Pulmonary artery endothelial cell (primary cell): ENCODE data around the gene CNN3. TPM values are rescaled to one million over a fixed set of nuclear protein-coding genes. Genes with fewer than 3 reads are reported as not detected.

Experiments
- DNase-seq: peaks from one replicate; pipeline ENCODE4 v3.0.0-alpha.2; 2011; ENCODE audit warnings: low read depth, low spot score
- total RNA-seq: library from RNA; depleted of rRNA; stranded (reverse); fragments of >200 nt; gene quantifications from 2 replicates; pipeline ENCODE4 v1.2.3, GENCODE V29; 2014

CNN3 gene
- total RNA-seq, 1 donor from 2014 or later = 334 TPM

DNA sequence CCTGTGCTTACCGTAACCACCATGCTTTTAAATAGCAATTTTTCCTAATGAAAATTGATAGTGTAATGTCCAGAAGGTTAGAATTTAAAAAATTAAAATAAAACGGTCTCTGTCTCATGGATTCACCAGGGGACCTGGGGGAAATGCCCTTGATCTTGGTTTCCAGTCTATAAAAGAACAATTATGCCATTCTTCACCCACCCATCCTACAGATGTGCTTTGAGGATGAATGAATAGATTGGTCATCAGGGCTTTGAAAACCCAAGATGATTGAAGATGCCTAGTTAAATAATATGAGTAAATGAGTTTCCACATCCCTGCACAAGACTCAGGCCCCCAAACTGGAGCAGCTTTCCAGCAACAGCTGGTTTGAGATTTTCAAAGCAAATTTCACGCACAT is 38.7 kb downstream of the CNN3 start:
- no peak for DNase-seq

DNA sequence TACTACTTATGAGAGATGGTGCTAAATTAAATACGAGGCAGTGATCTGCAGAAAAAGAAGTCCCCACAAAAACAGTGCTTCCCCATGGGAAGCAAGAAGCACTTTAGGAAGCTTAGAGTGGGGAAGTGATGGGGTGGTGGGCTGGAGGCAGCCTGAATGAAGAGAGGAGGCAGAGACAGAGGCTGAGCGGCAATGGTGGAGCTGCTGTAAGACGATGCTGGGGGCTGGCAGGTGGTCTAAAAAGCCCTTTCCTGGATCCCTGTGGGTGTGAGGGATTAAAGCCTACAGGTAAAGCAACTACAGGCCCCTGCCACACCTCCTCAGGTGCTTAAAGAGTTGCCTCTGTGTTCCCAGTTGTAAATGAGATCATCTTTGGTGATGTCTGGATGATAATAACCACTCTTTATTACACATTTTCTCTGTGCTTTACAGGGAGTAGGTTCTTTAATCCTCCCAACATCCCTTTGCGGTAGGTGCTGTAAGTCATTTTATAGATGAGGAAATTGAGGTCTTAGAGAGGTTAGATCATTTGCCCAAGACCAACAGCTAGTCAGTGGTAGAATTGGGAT is 39.2 kb downstream of the CNN3 start:
- DNase-seq = no peak

DNA sequence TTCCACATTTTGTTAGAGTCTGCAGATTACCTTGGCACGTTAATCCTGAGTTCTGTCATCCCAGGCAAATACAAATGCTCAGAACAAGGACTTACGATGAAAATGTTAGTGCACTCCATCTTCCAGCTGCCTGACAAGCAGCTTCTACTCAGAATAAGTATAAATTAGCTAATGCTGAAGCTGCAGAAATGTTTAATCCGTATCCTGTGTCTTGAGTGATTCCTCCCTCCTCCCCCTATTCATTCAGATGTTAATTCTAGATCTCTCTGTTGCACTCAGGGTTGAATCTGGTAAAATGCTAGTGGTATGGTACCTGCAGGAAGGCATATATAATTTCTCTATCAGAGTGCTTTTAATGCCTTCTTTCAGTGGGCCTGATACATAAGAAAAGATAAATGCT is 39.8 kb downstream of the CNN3 start:
- no peak for DNase-seq

DNA sequence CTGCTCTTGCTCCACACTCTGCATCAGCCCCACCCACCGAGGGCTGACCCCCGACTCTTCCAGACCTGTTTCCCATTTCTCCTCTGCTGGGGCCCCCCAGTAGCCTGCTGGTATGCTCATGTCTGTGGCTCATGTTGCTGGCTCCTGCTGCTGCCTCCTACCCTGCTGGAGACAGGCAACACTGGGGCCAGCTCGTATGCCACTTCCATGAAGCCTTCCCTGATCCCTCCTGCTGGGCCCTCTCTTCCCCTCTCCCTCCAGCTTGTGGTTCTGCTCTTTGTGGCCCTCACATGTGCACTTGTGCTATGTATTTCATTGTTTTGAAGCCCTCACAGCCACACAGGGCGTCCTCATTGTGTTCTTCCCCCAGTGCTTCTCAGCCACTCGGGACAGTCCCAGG is 40.5 kb downstream of the CNN3 start:
- no peak for DNase-seq

DNA sequence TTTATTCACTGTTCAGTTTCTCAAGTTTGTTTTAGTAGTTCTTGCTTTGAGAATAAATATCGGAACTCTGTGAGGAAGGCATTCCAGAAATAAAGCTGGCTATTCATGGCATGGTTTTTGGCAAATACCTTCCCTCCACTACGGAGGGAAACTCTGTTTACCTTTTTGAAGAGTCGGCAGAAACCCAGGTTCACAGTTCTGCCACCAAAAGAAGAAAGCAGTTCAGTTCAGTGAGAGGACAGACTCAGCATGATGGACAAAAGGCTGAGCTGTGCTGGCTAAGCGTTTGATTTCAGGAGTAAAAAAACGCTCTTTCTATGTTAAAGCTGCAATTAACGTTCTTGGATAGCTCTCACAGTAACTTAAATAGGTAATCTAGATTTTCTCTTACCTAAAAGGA is 42.4 kb downstream of the CNN3 start:
- DNase-seq = no peak

DNA sequence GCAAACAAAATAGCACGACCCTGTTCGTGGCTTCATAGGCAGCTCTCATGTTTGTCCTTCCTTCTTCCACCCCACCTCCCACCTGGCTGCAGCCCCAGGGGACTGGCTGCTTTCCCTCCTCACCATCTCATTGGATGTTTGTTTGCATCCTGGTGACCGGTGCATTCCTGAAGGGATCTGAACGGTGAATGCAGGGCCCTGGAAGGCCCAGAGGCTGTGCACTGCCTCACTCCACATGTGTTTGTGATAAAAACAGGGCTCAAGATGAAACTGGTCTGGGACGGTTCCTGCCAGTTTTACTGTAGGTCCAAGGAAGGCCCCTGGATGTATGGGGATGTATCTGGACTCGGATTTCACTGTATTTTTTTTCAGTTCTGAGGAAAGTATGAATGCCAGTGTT is 42.8 kb downstream of the CNN3 start:
- no peak for DNase-seq

DNA sequence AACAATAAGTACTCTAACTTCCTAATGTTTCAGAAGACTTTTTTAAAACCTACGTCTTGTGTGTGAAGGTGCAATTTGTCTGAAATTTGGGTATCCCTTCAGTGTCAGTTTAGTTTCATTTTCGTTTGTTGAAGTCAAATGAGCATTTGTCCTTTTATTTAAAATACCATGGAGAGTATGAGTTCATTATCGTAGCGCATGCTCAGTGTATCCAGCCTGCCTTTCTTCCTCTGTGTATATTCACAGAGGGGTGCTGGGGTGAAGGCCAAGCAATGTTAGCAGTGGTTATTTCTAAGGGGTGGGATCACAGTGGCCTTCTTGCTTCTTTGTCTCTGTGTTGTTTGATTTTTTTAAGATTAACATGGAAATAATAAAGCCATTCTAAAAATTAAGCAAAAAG is 43.2 kb downstream of the CNN3 start:
- no peak for DNase-seq

DNA sequence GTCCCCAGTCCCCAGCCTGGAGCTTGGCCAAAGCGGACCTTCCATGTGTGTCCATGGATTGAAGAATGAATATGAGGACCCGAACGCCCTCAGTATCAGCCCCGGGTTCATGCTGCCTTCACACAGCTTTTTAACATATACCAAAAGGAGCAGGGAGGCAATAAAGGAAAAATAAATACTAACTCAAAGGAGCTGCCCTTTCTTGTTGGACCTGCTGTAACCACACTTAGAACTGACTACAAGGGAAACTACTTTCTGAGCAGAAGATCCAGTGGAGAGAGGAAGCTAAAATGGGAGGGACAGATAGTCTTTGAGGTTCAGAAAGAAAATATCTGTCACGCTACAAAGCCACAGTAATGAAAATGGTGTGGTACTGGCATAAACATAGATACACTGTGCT is 48.6 kb downstream of the CNN3 start:
- no peak for DNase-seq

- peak; percentile 51 for DNase-seq
Measured at GRCh38 chr1:94876362-94876761, 50.5 kb downstream of the CNN3 start.

DNA sequence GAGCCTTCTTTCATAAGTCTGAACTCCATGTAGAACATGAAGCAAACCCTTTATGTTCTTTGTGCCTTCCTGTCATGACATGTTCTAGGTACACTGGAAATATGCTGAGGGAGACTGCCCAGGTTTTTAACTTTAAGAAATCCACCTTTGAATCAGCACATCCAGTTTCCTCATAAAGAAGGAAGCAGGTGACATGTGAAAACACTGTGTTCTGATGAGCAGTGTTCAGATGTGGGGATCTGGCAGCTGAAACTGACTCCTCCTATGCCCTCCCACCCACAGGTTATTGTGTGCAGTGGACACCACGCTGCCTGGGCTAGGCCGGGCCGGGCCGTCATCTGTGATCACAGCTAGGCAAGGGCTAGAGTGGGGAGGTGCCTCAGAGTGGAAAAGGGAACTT is 51.1 kb downstream of the CNN3 start:
- DNase-seq = no peak

DNA sequence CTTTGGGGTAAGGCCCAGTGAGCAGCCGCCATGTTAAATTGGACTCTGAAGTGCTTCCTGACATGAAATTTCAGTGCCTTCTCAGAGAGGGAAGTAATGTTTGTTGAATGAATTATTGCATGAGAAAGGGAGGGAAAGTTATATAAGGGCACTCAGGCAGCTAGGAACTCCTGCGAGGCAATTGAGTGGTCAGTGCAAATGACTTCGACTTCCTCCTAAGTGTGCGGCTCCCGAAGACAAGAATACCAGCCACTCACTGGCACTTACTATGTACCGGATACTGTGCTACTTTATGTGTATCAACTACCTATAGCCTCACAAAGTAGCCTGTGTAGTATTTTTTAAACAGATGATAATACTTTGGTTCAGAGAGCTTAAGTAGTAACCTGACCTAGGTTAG is 52.5 kb downstream of the CNN3 start:
- no peak for DNase-seq

- DNase-seq = no peak
Measured at GRCh38 chr1:94873520-94874351, 53.2 kb downstream of the CNN3 start.

- no peak for DNase-seq
Measured at GRCh38 chr1:94872771-94873495, 54.0 kb downstream of the CNN3 start.

GRCh38 chr1:94871031-94871430 is 55.9 kb downstream of the CNN3 start:
- no peak for DNase-seq

GRCh38 chr1:94866164-94866807 is 60.6 kb downstream of the CNN3 start:
- no peak for DNase-seq

DNA sequence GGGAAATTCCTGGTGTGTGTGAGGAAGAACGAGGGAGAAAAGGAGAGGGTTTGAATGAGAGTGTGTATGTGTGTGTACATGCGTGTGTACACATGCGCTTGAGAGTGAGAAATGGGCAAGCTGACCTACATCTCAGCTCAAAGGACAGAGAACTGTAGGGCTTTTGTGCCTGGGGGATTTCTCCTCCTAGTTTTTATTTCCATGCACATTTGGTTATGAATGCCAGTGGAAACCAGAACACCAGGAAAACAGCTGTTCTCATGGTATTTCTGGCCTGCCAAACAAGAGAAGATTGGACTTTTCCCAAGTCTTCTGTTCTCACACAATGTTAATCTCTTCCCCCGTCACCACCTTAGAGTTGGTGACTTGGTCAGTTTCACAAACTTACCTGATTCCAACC is 61.5 kb downstream of the CNN3 start:
- peak; percentile 64 for DNase-seq

DNA sequence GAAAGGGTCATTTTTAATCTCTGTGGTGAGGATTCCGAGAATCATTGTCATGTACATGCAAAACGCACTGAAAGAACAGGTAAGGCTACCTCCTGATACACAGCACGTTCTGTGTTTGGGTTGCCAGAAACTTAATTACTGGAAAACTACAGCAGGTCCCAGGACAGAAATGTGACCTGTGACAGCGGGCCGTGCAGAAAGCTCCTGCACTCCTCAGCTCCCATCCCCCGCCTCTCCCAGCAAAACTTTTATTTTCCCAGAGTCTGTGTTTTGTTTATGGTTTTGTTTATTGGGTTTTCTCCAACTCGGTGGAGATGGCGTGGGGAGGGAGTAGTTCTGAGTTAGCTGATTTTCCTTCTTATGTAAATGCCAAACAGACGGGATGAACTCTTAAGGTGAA is 62.1 kb downstream of the CNN3 start:
- no peak for DNase-seq

DNA sequence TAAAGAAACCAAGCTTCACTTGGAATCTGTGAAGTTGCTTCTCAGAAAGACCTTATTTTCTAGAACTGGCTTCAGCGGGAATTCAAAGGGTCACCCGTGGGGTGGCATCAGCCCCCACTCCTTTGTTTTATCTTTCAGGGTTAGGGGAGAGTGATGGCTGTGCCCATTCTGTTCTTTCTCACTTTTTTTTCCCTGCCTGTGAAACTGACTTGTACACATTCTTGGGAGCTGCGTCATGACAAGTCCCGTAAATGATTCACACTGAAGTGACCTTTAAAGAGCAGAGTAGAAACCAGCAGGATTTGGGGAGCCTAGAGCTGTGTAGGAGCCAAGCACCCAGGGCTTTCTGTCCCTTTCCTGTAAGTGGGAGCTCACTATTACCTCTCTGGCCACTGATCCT is 63.0 kb downstream of the CNN3 start:
- peak; percentile 75 for DNase-seq

DNA sequence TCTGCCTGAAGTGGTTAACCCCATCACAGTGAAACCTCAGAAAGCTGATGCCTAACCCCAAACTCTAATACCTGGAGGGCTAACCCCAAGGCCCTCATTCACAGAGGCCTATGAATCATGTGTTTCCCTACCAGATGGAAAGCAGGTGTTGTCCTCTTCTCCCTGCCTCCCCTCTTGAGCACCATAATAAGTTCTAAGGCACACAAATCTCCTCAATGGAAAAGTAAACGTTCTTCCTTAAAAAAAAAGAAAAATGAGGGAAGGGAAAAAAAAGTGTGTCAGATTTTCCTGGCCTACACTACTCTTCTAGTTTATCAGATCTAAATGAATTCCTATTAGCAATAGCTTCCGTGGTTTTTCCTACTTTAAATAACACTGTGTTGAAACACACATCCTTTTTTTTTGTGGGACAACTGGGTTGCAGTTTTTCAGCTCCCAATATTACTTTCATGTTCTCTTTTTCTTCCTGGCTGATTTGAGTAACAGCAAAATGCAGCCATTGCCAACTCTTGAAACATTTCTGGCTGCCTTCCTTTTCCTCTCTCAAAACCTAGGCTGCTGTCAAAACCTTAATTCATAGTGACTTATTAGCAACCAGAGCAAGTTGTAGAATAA is 63.5 kb downstream of the CNN3 start:
- peak; percentile 59 for DNase-seq

- DNase-seq = no peak
Measured at GRCh38 chr1:94862718-94863117, 64.2 kb downstream of the CNN3 start.

GRCh38 chr1:94859174-94859573 is 67.7 kb downstream of the CNN3 start:
- no peak for DNase-seq

- no peak for DNase-seq
Measured at GRCh38 chr1:94858276-94858675, 68.6 kb downstream of the CNN3 start.
